Daoy (cell line): Measurements from ENCODE around the gene CTRL. TPM values are rescaled to one million over a fixed set of nuclear protein-coding genes. Genes with fewer than 3 reads are reported as not detected.
"Not testable (repeated sequence)": the region's sequence is repeated elsewhere in the genome, so short reads cannot be mapped to it uniquely, and the experiment has no call there.

ENCODE experiments used
- DNase-seq: peaks from one replicate; pipeline ENCODE4 v3.0.0-alpha.2; 2015; ENCODE audit warnings: low read depth
- total RNA-seq: library from RNA; depleted of rRNA; stranded (reverse); fragments of >200 nt; shearing (Covaris generic); gene quantifications from 2 replicates; pipeline ENCODE4 v1.2.3, GENCODE V29; 2014

The CTRL gene
- total RNA-seq, 1 experiment from 2014 or later = 1.6 TPM

- DNase-seq = no peak
Measured at GRCh38 chr16:67924140-67924906, 7.3 kb downstream of the CTRL start.

DNA sequence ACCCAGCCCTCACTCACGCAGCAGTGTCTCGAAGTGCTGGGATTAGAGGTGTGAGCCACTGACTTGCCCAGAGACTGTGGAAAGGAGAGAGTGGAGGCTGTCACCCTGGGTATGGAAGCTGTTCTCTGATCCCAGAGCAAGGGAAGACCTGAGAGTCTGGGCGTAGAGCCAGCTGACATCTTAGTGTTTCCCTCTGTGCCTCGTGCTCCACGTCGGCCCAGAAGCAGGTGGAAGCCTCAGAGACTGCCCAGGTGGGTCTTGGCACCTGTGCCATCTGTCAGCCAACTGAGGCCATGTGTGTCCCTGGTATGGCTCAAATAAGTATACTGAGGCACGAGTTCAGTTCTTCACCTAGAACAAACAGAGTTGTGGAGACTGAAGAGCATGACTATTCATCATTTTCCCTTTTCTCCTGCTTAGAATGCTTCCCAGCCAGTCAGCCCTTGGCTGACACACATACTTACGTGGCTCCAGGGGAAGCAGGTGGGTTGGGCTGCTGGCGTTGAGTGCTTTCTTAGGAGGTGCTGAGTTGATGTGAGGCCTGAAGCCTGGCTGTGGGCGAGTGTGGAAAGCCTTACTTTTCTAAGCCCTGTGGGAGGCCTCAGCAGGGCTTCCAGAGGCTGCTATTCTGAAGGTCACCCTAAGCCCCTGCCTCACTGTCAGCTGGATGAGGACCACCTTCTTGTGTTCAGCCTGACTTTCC is 8.1 kb downstream of the CTRL start:
- DNase-seq = no peak

- no peak for DNase-seq
Measured at GRCh38 chr16:67922740-67923139, 8.9 kb downstream of the CTRL start.

DNA sequence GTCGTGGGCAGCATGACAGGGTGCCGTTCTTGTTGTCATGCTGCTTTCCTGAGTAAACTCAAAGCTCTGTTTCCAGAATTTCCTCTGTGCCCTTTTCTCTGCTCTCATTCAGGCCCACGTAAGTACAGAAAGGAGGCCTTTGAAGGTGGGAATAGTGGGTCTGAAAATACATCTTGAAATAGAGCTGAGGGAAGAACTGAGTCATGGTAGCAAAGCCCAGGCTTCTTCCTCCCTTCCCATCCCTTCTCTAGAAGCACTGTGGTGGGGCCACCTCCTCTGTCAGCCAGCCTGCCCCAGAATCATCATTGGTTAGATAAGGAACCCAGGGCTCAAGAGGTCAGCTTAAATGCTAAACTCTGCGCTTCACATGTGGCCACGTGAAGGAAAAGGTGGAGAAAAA is 9.4 kb downstream of the CTRL start:
- DNase-seq = no peak

DNA sequence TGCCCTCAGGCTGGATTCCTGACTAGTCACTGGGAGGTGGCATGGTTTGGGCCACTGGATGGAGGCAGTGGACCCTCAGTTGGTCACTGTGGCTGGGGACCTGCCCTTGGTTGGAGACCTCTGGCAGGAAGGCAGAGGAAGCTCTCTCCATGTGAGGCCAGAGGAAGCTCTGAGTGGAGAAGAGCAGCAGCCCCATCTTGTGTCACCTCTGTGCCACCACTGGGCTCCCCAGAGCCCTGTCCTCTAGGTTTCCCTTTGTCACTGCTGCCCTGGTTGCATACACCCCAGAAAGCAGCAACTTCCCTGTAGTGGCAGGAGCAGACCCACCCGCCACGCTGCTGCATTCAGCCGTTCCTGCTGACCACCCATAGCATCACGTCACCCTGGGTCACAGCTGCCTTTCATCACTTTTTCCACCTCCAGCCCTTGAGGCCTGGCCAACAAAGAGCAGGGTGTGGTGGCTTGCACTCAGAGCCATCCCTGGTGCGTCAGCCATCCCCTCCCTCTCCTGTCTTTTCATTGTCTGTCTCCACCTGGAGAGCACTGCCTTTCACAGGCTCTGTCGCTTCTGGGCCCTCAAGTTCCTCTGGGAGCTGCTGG is 11.9 kb downstream of the CTRL start:
- no peak for DNase-seq

DNA sequence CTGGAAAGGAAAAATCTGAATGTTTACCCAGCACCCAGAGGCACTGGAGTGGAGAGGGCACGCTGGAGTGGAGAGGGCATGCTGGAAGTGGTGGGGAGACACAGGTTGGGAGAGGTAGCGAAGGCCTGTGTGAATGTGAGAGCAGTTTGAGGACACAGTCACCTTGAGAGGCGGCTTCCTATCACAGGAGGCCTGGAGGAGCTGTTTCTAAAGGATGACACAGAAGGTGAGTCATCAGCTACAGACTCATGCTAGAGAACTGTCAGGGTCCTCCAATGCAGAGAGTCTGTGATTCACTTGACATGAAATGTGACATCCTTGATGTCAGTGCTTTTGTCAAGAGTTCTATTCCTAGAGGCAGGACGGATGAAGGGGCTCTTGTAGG is 13.8 kb downstream of the CTRL start:
- DNase-seq = peak; percentile 75

DNA sequence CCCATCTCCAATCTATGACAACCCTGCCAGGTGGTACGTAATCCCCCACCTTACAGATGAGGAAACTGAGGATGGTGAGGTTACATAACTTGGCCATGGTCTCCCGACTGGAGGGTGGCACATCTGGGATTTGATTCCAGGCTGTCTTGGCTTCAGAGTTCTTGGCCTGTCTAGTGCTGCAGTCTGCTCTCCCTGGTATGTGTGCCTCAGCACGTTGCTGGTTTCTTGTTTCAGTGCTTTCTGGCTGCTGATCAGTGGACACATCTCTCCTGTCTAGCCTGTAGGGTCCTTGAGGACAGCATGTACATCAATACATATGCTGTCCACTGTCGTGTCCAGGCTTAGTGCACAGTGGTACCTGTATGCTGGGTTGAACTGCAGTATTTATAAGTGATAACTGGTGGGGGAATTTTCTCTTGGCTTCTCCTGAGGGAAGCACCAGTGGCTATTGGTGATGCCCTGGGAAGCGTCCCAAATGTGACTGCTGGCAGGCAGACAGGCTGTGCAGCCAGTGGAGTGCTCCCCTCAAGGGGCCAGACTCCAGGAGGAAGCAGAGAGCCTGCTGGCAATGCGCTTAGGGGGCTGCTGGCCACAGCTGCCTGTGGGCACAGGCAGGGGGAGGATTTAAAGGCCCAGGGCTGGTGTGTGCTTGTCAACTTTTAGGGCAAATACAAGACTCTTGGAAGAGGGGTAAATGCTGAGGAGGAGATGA is 14.4 kb downstream of the CTRL start:
- DNase-seq = no peak

- DNase-seq = no peak
Measured at GRCh38 chr16:67915831-67916723, 15.6 kb downstream of the CTRL start.

GRCh38 chr16:67915496-67915769 is 16.2 kb downstream of the CTRL start:
- DNase-seq = not testable (repeated sequence)

DNA sequence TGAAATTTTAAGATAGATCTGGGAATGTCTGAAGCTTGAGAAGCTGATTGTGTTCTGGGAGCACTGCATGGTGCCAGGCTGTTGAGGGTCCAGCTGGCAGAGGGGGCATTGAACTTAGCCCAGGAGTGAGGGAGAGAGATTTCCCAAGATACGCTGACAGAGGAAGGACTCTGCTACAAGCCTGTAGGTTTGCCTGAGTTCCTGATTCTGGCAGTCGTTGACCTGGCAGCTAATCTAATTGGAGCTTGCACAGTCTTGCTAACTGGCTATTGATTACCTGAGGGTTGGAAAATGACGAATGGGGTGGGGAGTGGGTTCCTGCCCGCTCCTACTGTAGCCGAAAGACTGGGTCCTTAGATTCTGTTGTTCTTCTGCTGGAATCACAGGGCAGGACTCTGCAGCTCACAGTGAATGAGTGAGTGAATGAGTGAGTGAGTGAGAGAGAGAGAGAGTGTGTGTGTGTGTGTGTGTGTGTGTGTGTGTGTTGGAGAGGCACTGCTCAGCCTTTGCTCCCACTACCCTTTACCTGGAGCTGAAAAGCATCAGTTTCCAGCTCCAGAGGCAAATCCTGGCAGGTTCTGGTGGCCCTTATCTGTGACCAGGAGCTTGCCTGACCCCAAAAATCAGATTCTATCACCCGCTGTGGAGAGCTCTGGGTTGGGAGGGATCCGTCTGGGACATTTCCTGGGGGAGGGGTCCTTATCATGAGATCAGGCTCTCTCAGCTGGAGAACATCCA is 16.7 kb downstream of the CTRL start:
- DNase-seq = no peak

- no peak for DNase-seq
Measured at GRCh38 chr16:67910158-67910557, 21.5 kb downstream of the CTRL start.

DNA sequence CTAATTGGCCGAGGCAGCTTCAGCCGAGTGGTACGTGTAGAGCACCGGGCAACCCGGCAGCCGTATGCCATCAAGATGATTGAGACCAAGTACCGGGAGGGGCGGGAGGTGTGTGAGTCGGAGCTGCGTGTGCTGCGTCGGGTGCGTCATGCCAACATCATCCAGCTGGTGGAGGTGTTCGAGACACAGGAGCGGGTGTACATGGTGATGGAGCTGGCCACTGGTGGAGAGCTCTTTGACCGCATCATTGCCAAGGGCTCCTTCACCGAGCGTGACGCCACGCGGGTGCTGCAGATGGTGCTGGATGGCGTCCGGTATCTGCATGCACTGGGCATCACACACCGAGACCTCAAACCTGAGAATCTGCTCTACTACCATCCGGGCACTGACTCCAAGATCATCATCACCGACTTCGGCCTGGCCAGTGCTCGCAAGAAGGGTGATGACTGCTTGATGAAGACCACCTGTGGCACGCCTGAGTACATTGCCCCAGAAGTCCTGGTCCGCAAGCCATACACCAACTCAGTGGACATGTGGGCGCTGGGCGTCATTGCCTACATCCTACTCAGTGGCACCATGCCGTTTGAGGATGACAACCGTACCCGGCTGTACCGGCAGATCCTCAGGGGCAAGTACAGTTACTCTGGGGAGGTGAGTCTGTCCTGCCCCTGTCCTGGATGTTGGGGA is 22.5 kb downstream of the CTRL start:
- no peak for DNase-seq

DNA sequence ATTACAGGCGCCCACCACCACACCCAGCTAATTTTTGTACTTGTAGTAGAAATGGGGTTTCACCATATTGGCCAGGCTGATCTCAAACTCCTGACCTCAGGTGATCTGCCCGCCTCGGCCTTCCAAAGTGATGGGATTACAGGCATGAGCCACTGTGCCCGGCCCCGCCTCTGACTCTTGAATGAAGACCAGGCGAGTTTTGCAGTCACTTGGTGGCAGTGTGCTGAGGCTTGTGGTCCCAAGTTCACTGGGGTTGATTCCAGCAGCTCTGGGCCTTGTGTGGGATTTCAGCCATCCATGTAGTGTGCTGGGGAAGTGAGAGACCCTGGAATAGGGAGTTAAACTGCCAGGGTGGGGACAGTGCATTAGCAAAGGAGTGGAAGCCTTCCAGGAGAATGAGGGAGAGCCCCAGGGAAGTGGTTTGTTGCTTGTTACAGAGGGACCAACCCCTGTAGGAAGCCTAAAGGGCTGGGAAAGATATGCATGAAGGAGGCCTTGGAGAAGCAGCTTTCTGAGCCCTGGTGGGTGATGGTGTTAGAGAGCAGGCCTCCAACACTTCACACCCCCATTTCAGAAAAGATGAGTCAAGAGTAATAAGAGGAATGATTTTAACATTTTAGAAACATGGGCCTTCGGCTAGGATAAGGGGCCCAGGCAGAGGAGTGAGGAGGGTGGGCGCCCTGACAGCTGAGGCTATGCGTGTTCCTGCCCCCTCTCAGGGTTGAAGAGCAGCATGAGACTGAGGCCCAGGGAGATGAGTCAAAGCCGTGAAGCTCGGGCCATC is 24.1 kb downstream of the CTRL start:
- no peak for DNase-seq

DNA sequence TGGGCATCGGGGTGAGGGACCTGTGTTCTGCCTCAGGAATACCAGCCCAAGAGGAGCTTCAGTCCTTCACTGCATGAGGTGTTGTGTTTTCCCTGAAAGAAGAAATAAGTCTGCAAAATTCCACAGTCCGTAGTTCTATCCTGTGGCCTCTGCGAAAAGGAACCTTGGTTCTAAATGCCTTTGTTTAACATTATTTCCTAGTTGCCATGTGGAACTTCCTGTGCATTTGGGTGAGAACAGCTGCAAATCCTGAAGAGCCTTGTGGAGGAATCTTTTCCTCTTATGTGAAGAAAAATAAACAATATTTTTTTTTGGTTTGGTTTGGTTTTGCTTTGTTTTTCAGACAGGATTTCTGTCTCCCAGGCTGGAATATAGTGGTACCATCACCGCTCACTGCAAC is 28.8 kb downstream of the CTRL start:
- no peak for DNase-seq

GRCh38 chr16:67901734-67902133 is 29.9 kb downstream of the CTRL start:
- DNase-seq = no peak

- no peak for DNase-seq
Measured at GRCh38 chr16:67897231-67897630, 34.4 kb downstream of the CTRL start.

DNA sequence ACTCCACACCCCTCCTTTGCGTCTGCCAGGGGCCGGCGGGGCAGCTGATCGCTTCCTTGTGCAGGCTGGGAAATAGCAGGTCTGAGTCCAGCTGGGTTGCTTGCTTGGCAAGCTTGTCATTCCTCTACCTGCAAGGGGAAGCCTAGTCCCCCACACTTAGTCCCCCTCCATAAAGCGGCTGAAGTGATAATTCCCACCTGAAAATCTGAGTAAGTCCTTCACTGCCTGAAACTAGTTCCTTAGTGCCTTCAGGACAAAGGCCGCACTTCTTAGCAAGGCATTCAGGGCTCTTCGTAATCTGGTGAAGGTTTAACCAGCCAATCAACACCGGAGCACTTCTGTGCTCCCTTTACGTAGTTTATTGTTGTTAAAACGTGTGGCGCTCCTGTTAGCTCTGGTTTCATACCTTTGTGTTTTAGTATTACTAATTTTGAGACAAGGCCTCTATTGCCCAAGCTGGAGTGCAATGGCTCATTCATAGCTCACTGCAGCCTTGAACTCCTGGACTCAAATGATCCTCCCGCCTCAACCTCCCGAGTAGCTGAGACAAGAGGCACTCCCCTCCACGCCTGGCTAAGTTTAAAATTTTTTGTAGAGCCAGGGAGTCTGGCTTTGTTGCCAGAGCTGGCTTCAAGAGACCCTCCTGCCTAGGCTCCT is 37.8 kb downstream of the CTRL start:
- DNase-seq = no peak

GRCh38 chr16:67892899-67893742 is 38.5 kb downstream of the CTRL start, which contains the start of gene PSKH1:
Gene PSKH1, plus strand, starts transcription at chr16:67893254. Its CDS starts 15,496 bp downstream, at chr16:67908750.
- peak; percentile 96 for DNase-seq
